ENCODE data around the gene DNAJC12.
"Not testable (repeated sequence)": the region's sequence is repeated elsewhere in the genome, so short reads cannot be mapped to it uniquely, and the experiment has no call there.

Gene DNAJC12

GRCh38 chr10:67783606-67784294 lies 54.2 kb downstream of the DNAJC12 start:
- no peak for TF ChIP-seq CTCF (IDR thresholded peaks at IDR 0.05; ENCODE audit: insufficient read depth, low read length, missing control alignments)
- CTCF ChIA-PET: interaction anchor here (0.5 to 2.7 kb wide), 2 partner anchors 86 to 1572 kb away, joined by 3 to 16 read pairs; no protein-coding TSS in a partner anchor
- POLR2A ChIA-PET: no interaction called here
- DNase-seq (ENCODE audit: low read depth, low spot score): no peak
- no peak overlapping the region for H3K4me3 ChIP-seq (ENCODE audit: low read depth, low read length)

GRCh38 chr10:67782530-67782929 lies 55.5 kb downstream of the DNAJC12 start:
- CTCF ChIA-PET: interaction anchor here (1.0 to 8.3 kb wide), 4 partner anchors 15 to 118 kb away, joined by 3 to 171 read pairs (median 41); partner anchors contain the start of genes CTNNA3 and DNAJC12
- no peak for DNase-seq (ENCODE audit: low read depth, low spot score)
- TF ChIP-seq CTCF (IDR thresholded peaks at IDR 0.05; ENCODE audit: insufficient read depth, low read length, missing control alignments): no peak
- no peak overlapping the region for H3K4me3 ChIP-seq (ENCODE audit: low read depth, low read length)
- POLR2A ChIA-PET: no interaction called here

- TF ChIP-seq CTCF (IDR thresholded peaks at IDR 0.05; ENCODE audit: insufficient read depth, low read length, missing control alignments): no peak
- no peak for DNase-seq (ENCODE audit: low read depth, low spot score)
- ChIA-PET POLR2A (no interaction called here), CTCF (interaction anchor here (0.7 to 8.3 kb wide), 12 partner anchors 13 to 172 kb away, joined by 3 to 171 read pairs (median 6); partner anchors contain the start of gene CTNNA3)
- H3K4me3 ChIP-seq (ENCODE audit: low read depth, low read length): no peak overlapping the region
Observed at GRCh38 chr10:67780759-67781538, 57.0 kb downstream of the DNAJC12 start.

GRCh38 chr10:67780204-67780621 lies 57.8 kb downstream of the DNAJC12 start:
- POLR2A ChIA-PET; DNase-seq (ENCODE audit: low read depth, low spot score); H3K4me3 ChIP-seq (ENCODE audit: low read depth, low read length): not testable (repeated sequence)
- CTCF ChIA-PET: interaction anchor here (0.6 to 8.3 kb wide), 31 partner anchors 9 to 845 kb away, joined by 3 to 171 read pairs (median 5); partner anchors contain the start of genes CTNNA3 and DNAJC12

GRCh38 chr10:67779465-67780203 lies 58.4 kb downstream of the DNAJC12 start:
- no peak overlapping the region for H3K4me3 ChIP-seq (ENCODE audit: low read depth, low read length)
- ChIA-PET POLR2A (interaction anchor here (0.6 kb wide), 1 partner anchor 474 kb away, joined by 3 read pairs; no protein-coding TSS in a partner anchor), CTCF (interaction anchor here (0.6 to 8.3 kb wide), 34 partner anchors 9 to 845 kb away, joined by 3 to 171 read pairs (median 5); partner anchors contain the start of genes CTNNA3 and DNAJC12)
- peak; percentile 54 for TF ChIP-seq CTCF (IDR thresholded peaks at IDR 0.05; ENCODE audit: insufficient read depth, low read length, missing control alignments)
- DNase-seq (ENCODE audit: low read depth, low spot score): peak; percentile 59

- POLR2A ChIA-PET: no interaction called here
- no peak overlapping the region for H3K4me3 ChIP-seq (ENCODE audit: low read depth, low read length)
- DNase-seq (ENCODE audit: low read depth, low spot score): no peak
Observed at GRCh38 chr10:67776371-67776770, 61.6 kb downstream of the DNAJC12 start.

More at GRCh38 chr10:67776371-67776770, 61.6 kb downstream of the DNAJC12 start:
- CTCF ChIA-PET: interaction anchor here (4.1 to 8.3 kb wide), 4 partner anchors 8 to 111 kb away, joined by 37 to 171 read pairs (median 76); partner anchors contain the start of gene CTNNA3
- no peak for TF ChIP-seq CTCF (IDR thresholded peaks at IDR 0.05; ENCODE audit: insufficient read depth, low read length, missing control alignments)
